HCT116 (cell line): ENCODE results near the gene AMACR. TPM values are rescaled to one million over a fixed set of nuclear protein-coding genes. Genes with fewer than 3 reads are reported as not detected.

ENCODE experiments used
- ATAC-seq: fragments of 200-7000 bp; cut with Tn5 transposase; 2 replicates; pipeline ENCODE4 v1.9.1; 2020; ENCODE audit warnings: mild to moderate bottlenecking, moderate library complexity
- BruUV-seq: library from RNA; stranded (reverse); fragments of 400-500 nt; replicated peaks from 2 replicates; lab custom pipeline; 2021; lab: Mats Ljungman, UMichigan
- CTCF ChIA-PET: fragments of 300-600 bp; sonication (Branson Sonifier 250); formaldehyde crosslinking; loops from one replicate; lab custom pipeline; 2021; ENCODE audit warnings: antibody characterized with exemption; lab: Charles Lee
- POLR2A ChIA-PET: fragments of 300-600, 350-600 bp; sonication (Branson Sonifier 250); formaldehyde crosslinking; loops from one replicate; lab custom pipeline; 2021; ENCODE audit warnings: antibody characterized with exemption; lab: Charles Lee
- RAD21 ChIA-PET, 2 experiments: fragments of 300-600 bp; sonication (Branson Sonifier 250); formaldehyde crosslinking; loops; one replicate each; lab custom pipeline; 2023; ENCODE audit warnings: low total read pairs in 2 of 2; ENCODE audit not compliant: uncharacterized antibody in 2 of 2, unreplicated experiment in 2 of 2, low non-redundant PET in 1 of 2; lab: Charles Lee
- DNase-seq: peaks from one replicate; pipeline ENCODE4 v3.0.0-alpha.2; 2010; ENCODE audit warnings: low read depth, low spot score
- H2AFZ ChIP-seq: fragments of 200-600 bp; shearing (Covaris generic), sonication (generic); 2 replicates; pipeline ENCODE4 v1.6.1; 2017; ENCODE audit warnings: low read depth, mixed run types, mixed read lengths, antibody characterized with exemption, low read length; ENCODE audit not compliant: poor library complexity, severe bottlenecking
- H3K27ac ChIP-seq: 2 replicates; pipeline ENCODE4 v1.5.1; 2012; ENCODE audit warnings: low read depth, low read length
- H3K27me3 ChIP-seq: fragments of 200-600 bp; sonication (generic); 2 replicates; pipeline ENCODE4 v1.6.1; 2016; ENCODE audit warnings: mixed run types, low read length, mixed read lengths; ENCODE audit not compliant: insufficient read depth
- H3K36me3 ChIP-seq, 2 experiments: fragments of 200-500 bp in 1 of 2; fragments of 200-600 bp in 1 of 2; sonication (Bioruptor generic) in 1 of 2; sonication (generic) in 1 of 2; 2 replicates each; pipeline versions ENCODE4 v1.5.1 to v1.6.1; 2014 to 2016; ENCODE audit warnings: low read length in 2 of 2, inconsistent platforms in 1 of 2, mixed read lengths in 1 of 2, mixed run types in 1 of 2; ENCODE audit not compliant: insufficient read depth in 2 of 2, control insufficient read depth in 1 of 2
- H3K4me1 ChIP-seq, 2 experiments: fragments of 200-600 bp in 1 of 2; sonication (generic) in 1 of 2; 2 replicates each; pipeline versions ENCODE4 v1.5.1 to v1.6.1; 2012 to 2017; ENCODE audit warnings: low read length in 2 of 2, inconsistent platforms in 1 of 2, mild to moderate bottlenecking in 1 of 2, mixed read lengths in 1 of 2, mixed run types in 1 of 2, moderate library complexity in 1 of 2; ENCODE audit not compliant: insufficient read depth in 2 of 2, control insufficient read depth in 1 of 2
- H3K4me2 ChIP-seq: fragments of 200-600 bp; sonication (generic); 2 replicates; pipeline ENCODE4 v1.6.1; 2017; ENCODE audit warnings: mixed run types, low read length, mixed read lengths
- H3K4me3 ChIP-seq, 2 experiments: fragments of 200-600 bp in 1 of 2; sonication (generic) in 1 of 2; replicated peaks in 1 of 2; 2 replicates each; pipeline ENCODE4 v1.5.1; 2011 to 2016; ENCODE audit warnings: low read length in 2 of 2, control low read depth in 1 of 2, low read depth in 1 of 2, mild to moderate bottlenecking in 1 of 2, mixed read lengths in 1 of 2, mixed run types in 1 of 2
- H3K79me2 ChIP-seq: fragments of 200-600 bp; sonication (generic); 2 replicates; pipeline ENCODE4 v1.6.1; 2017; ENCODE audit warnings: mild to moderate bottlenecking, mixed run types, low read length, moderate library complexity, mixed read lengths; ENCODE audit not compliant: insufficient read depth
- H3K9ac ChIP-seq: fragments of 200-600 bp; sonication (generic); 2 replicates; pipeline ENCODE4 v1.6.1; 2016; ENCODE audit warnings: low read length, mixed read lengths
- H3K9me2 ChIP-seq: fragments of 200-600 bp; sonication (generic), shearing (Covaris generic); 2 replicates; pipeline ENCODE4 v1.6.1; 2017; ENCODE audit warnings: mixed run types, mild to moderate bottlenecking, moderate library complexity; ENCODE audit not compliant: insufficient read depth
- H3K9me3 ChIP-seq, 2 experiments: fragments of 200-500 bp in 1 of 2; fragments of 200-600 bp in 1 of 2; sonication (Bioruptor generic) in 1 of 2; sonication (generic) in 1 of 2; 2 replicates each; pipeline ENCODE4 v1.6.1; 2014 to 2017; ENCODE audit warnings: low read length in 2 of 2, mixed read lengths in 2 of 2, inconsistent platforms in 1 of 2, low read depth in 1 of 2, mild to moderate bottlenecking in 1 of 2, mixed run types in 1 of 2, moderate library complexity in 1 of 2; ENCODE audit not compliant: control insufficient read depth in 1 of 2, insufficient read depth in 1 of 2
- H4K20me1 ChIP-seq: fragments of 200-600 bp; sonication (generic), shearing (Covaris generic); 2 replicates; pipeline ENCODE4 v1.6.1; 2017; ENCODE audit warnings: mixed run types, mild to moderate bottlenecking, moderate library complexity; ENCODE audit not compliant: insufficient read depth
- EGR1 ChIP-seq: IDR thresholded peaks from 2 replicates; pipeline ENCODE4 v1.6.1; 2012; ENCODE audit warnings: low read depth
- ELF1 ChIP-seq: IDR thresholded peaks from 2 replicates; pipeline ENCODE4 v1.6.1; 2012; ENCODE audit warnings: low read depth, borderline replicate concordance
- EZH2 ChIP-seq: fragments of 200-600 bp; sonication (generic); IDR thresholded peaks from 2 replicates; pipeline ENCODE4 v1.6.1; 2017; ENCODE audit warnings: antibody characterized with exemption, mixed run types
- EZH2phosphoT487 ChIP-seq: fragments of 200-600 bp; IDR thresholded peaks from 2 replicates; pipeline ENCODE4 v1.6.1; 2018; ENCODE audit warnings: antibody characterized with exemption, borderline replicate concordance
- FOSL1 ChIP-seq: IDR thresholded peaks from 2 replicates; pipeline ENCODE4 v1.6.1; 2012; ENCODE audit warnings: low read depth
- JUND ChIP-seq: IDR thresholded peaks from 2 replicates; pipeline ENCODE4 v1.6.1; 2012
- MAX ChIP-seq: IDR thresholded peaks from 2 replicates; pipeline ENCODE4 v1.6.1; 2012
- POLR2A ChIP-seq: IDR thresholded peaks from 2 replicates; pipeline ENCODE4 v1.7.0; 2011; ENCODE audit warnings: borderline replicate concordance; ENCODE audit not compliant: insufficient read depth, insufficient read length; ENCODE audit errors: extremely low read depth
- POLR2AphosphoS5 ChIP-seq: IDR thresholded peaks from 2 replicates; pipeline ENCODE4 v1.6.1; 2011; ENCODE audit warnings: mild to moderate bottlenecking, low read depth, low read length, moderate library complexity
- RAD21 ChIP-seq: IDR thresholded peaks from 2 replicates; pipeline ENCODE4 v1.6.1; 2012; ENCODE audit warnings: low read depth, mild to moderate bottlenecking
- REST ChIP-seq: IDR thresholded peaks from 2 replicates; pipeline ENCODE4 v1.6.1; 2012; ENCODE audit warnings: low read depth
- SIN3A ChIP-seq: IDR thresholded peaks from 2 replicates; pipeline ENCODE4 v1.6.1; 2012; ENCODE audit warnings: low read depth
- SRF ChIP-seq: IDR thresholded peaks from 2 replicates; pipeline ENCODE4 v1.6.1; 2012; ENCODE audit warnings: low read depth
- YY1 ChIP-seq: IDR thresholded peaks from 2 replicates; pipeline ENCODE4 v1.6.1; 2011; ENCODE audit warnings: low read length, low read depth, moderate library complexity, mild to moderate bottlenecking; ENCODE audit not compliant: insufficient replicate concordance; ENCODE audit errors: extremely low read depth
- ZFX ChIP-seq: fragments of 450-650 bp; IDR thresholded peaks from 2 replicates; pipeline ENCODE4 v1.6.1; 2017
- ZNF274 ChIP-seq: fragments of 200-500 bp; sonication (Bioruptor generic); IDR thresholded peaks from 2 replicates; pipeline ENCODE4 v1.6.1; 2014; ENCODE audit warnings: mild to moderate bottlenecking, low read depth, low read length, inconsistent platforms
- intact Hi-C: fragments of 100-400 bp; cut with micrococcal nuclease; formaldehyde crosslinking; loops from 2 replicates; pipeline ENCODE4 v1.10.0; 2022
- total RNA-seq: library from RNA; stranded (reverse); gene quantifications from one replicate; pipeline ENCODE4 v1.2.1, GENCODE V29; 2021; ENCODE audit not compliant: unreplicated experiment
- TF ChIP-seq, protein P1 (sequence below), 3 experiments: fragments of 200-600 bp in 1 of 3; sonication (generic) in 1 of 3; IDR thresholded peaks in 2 of 3; conservative IDR thresholded peaks in 1 of 3; 2 replicates each; pipeline ENCODE4 v1.5.1; 2012 to 2017; ENCODE audit warnings: low read depth in 2 of 3, low read length in 2 of 3, antibody characterized with exemption in 1 of 3, borderline replicate concordance in 1 of 3, control low read depth in 1 of 3, mild to moderate bottlenecking in 1 of 3, mixed read lengths in 1 of 3, mixed run types in 1 of 3, moderate library complexity in 1 of 3; ENCODE audit not compliant: insufficient read depth in 1 of 3
- TF ChIP-seq, protein P2 (sequence below): IDR thresholded peaks from 2 replicates; pipeline ENCODE4 v1.6.1; 2011; ENCODE audit warnings: mild to moderate bottlenecking, low read length, moderate library complexity; ENCODE audit not compliant: insufficient replicate concordance; ENCODE audit errors: extremely low read depth

Gene AMACR
- total RNA-seq, 1 experiment from 2014 or later, result 4.3 TPM

GRCh38 chr5:34039398-34040157 lies 31.7 kb upstream of the AMACR start:
- ChIA-PET CTCF (no interaction called here), RAD21 (no interaction called here), POLR2A (no interaction called here)
- no peak overlapping the region for H3K27ac ChIP-seq
- DNase-seq (no peak), ATAC-seq (no peak)
- no peaks in the 10 kb centered on the region for H3K9me2 ChIP-seq
- no peak overlapping the region for H3K9ac ChIP-seq
- no peaks in the 10 kb centered on the region for H3K27me3 ChIP-seq
- H3K4me3 ChIP-seq, result no peak overlapping the region
- H3K9me3 ChIP-seq, result no peaks in the 10 kb centered on the region
- TF ChIP-seq ZNF274 (no peak), POLR2A (no peak), EZH2phosphoT487 (no peak), ELF1 (no peak), SIN3A (no peak), POLR2AphosphoS5 (no peak), RAD21 (no peak), MAX (no peak), EZH2 (no peak), EGR1 (no peak), SRF (no peak), JUND (no peak), YY1 (no peak), FOSL1 (no peak), ZFX (no peak), REST (no peak)
- TF ChIP-seq, protein P1, sequence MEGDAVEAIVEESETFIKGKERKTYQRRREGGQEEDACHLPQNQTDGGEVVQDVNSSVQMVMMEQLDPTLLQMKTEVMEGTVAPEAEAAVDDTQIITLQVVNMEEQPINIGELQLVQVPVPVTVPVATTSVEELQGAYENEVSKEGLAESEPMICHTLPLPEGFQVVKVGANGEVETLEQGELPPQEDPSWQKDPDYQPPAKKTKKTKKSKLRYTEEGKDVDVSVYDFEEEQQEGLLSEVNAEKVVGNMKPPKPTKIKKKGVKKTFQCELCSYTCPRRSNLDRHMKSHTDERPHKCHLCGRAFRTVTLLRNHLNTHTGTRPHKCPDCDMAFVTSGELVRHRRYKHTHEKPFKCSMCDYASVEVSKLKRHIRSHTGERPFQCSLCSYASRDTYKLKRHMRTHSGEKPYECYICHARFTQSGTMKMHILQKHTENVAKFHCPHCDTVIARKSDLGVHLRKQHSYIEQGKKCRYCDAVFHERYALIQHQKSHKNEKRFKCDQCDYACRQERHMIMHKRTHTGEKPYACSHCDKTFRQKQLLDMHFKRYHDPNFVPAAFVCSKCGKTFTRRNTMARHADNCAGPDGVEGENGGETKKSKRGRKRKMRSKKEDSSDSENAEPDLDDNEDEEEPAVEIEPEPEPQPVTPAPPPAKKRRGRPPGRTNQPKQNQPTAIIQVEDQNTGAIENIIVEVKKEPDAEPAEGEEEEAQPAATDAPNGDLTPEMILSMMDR (IDR thresholded peaks at IDR 0.05 in 2 of 3, conservative IDR thresholded peaks at IDR 0.05 in 1 of 3; ENCODE audit: borderline replicate concordance in 1 of 3, insufficient read depth in 1 of 3, low read depth in 2 of 3, low read length in 2 of 3), result no peak
- TF ChIP-seq, protein P2, sequence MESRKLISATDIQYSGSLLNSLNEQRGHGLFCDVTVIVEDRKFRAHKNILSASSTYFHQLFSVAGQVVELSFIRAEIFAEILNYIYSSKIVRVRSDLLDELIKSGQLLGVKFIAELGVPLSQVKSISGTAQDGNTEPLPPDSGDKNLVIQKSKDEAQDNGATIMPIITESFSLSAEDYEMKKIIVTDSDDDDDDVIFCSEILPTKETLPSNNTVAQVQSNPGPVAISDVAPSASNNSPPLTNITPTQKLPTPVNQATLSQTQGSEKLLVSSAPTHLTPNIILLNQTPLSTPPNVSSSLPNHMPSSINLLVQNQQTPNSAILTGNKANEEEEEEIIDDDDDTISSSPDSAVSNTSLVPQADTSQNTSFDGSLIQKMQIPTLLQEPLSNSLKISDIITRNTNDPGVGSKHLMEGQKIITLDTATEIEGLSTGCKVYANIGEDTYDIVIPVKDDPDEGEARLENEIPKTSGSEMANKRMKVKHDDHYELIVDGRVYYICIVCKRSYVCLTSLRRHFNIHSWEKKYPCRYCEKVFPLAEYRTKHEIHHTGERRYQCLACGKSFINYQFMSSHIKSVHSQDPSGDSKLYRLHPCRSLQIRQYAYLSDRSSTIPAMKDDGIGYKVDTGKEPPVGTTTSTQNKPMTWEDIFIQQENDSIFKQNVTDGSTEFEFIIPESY, result no peak
- no peak overlapping the region for H2AFZ ChIP-seq
- H3K4me2 ChIP-seq, result no peak overlapping the region
- intact Hi-C loops, result no loop called here
- no peaks in the 10 kb centered on the region for H3K36me3 ChIP-seq
- BruUV-seq, result no TSS peak
- no peaks in the 10 kb centered on the region for H3K4me1 ChIP-seq
- H4K20me1 ChIP-seq, result no peaks in the 10 kb centered on the region; the same call in 1 of the 2 replicates
- H3K79me2 ChIP-seq, result no peaks in the 10 kb centered on the region
